ENCODE results near the gene MSRB2.

MSRB2 gene

DNA sequence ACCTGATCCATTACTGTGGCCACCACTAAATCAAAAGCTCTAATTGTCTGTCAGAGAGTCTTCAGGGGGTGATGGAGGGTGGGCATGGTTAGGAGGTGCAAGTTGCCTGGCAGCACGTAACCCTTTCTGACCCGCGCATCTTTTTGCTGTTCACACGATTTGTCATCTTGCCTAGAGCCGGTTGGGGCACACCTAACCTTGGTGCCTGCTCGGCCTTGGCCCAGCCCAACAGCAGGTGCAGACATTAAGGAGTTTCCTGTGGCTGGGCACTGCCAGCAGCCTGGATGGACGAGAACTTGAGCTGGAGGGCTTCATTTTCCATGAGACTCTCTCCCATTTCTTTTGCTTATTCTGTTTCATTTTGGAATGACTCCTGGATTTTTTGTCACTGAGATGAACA, 55.7 kb downstream of the MSRB2 start:
- no peak overlapping the region for H2AFZ ChIP-seq (ENCODE audit: low read length, unreplicated experiment)

DNA sequence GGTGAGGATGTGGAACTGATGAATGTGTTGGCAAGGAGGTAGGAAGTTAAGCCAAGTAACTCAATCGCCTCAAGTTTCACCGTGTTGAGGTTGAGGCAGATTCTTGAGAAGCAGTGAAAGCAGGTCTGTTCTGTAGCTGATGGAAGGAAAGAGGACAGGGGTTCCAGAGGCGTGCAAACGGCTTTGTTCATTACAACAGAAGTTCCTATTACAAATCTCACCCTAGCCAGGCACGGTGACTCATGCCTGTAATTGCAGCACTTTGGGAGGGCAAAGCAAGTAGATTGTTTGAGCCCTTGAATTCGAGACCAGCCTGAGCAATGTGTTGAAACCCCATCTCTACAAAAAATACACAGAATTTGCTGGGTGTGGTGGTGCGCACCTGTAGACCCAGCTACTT, 59.8 kb downstream of the MSRB2 start:
- Histone ChIP-seq H3K36me3 (ENCODE audit: insufficient read depth, low read length) (no peaks in the 10 kb centered on the region), H3K27ac (ENCODE audit: low read depth, low read length) (no peak overlapping the region), H3K79me2 (ENCODE audit: control insufficient read depth, insufficient read depth, low read length, unreplicated experiment) (no peaks in the 10 kb centered on the region), H3K27me3 (ENCODE audit: insufficient read depth, low read length) (peaks cover 43% of the 10 kb centered on the region), H3K4me1 (ENCODE audit: control insufficient read depth, insufficient read depth, low read length, unreplicated experiment) (peaks cover 3% of the 10 kb centered on the region), H2AFZ (ENCODE audit: low read length, unreplicated experiment) (no peak overlapping the region), H3K4me3 (ENCODE audit: low read depth, low read length) (no peak overlapping the region)

More for the DNA sequence above, 55.7 kb downstream of the MSRB2 start:
- Histone ChIP-seq H3K4me3 (ENCODE audit: low read depth, low read length) (no peak overlapping the region), H3K4me1 (ENCODE audit: control insufficient read depth, insufficient read depth, low read length, unreplicated experiment) (no peaks in the 10 kb centered on the region), H3K27me3 (ENCODE audit: insufficient read depth, low read length) (peaks cover 40% of the 10 kb centered on the region), H3K27ac (ENCODE audit: low read depth, low read length) (no peak overlapping the region), H3K36me3 (ENCODE audit: insufficient read depth, low read length) (no peaks in the 10 kb centered on the region), H3K79me2 (ENCODE audit: control insufficient read depth, insufficient read depth, low read length, unreplicated experiment) (no peaks in the 10 kb centered on the region)

DNA sequence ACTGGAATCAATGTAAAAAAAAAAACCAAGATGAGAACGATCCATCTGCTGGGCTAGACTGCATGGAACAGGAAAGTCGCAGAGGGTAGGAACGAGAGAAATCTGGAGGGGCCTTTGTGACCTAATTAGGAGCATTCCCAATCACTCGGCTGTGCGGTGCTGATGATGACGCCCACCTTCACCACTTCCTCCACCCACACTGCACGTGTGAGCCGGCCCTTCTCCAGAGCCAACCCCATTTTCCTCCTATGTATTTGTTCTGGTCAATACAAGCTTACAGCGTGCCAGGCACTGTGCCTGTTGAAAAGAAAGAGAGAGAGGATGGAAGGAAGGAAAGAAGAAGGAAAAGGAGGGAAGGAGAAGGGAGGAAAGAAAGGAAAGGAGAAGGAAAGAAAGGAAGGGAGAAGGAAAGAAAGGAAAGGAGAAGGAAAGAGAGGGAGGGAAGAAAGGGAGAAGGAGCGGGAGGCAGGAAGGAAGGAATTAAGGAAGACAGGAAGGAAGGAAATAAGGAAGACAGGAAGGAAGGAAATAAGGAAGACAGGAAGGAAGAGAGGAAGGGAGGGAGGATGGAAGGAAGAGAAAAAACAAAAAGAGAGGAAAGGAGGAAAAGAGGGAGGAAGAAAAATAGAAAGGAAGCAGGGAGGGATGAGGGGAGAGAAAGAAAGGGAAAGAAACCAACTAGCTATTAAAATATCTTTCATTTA, 61.2 kb downstream of the MSRB2 start:
- no peaks in the 10 kb centered on the region for H3K79me2 ChIP-seq (ENCODE audit: control insufficient read depth, insufficient read depth, low read length, unreplicated experiment)
- no peak overlapping the region for H3K4me3 ChIP-seq (ENCODE audit: low read depth, low read length)
- no peak overlapping the region for H3K27ac ChIP-seq (ENCODE audit: low read depth, low read length)
- H2AFZ ChIP-seq (ENCODE audit: low read length, unreplicated experiment), result no peak overlapping the region
- H3K36me3 ChIP-seq (ENCODE audit: insufficient read depth, low read length), result no peaks in the 10 kb centered on the region
- peaks cover 42% of the 10 kb centered on the region for H3K27me3 ChIP-seq (ENCODE audit: insufficient read depth, low read length)
- peaks cover 3% of the 10 kb centered on the region for H3K4me1 ChIP-seq (ENCODE audit: control insufficient read depth, insufficient read depth, low read length, unreplicated experiment)

DNA sequence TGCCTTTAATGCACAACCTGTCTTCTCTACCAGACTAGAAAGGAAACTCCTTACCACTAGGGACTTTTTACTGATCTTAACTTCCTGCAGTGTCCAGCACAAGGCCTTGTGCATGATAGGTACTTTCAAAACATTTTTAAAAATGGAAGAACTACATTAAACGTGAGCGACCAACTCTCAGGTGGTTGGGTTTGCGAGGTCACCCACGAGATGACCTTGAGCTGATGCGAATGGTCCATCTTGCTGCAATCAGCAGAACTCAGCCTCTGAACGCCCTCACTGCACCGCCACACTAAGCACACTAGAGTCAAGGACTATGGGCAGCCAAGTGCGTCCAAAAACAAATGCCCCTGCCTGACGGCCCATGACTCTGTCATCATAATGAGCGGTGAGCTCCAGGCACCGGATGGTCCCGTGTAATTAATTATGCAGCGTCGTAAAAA, 61.9 kb downstream of the MSRB2 start:
- H3K4me3 ChIP-seq (ENCODE audit: low read depth, low read length), result no peak overlapping the region
- peaks cover 45% of the 10 kb centered on the region for H3K27me3 ChIP-seq (ENCODE audit: insufficient read depth, low read length)
- no peaks in the 10 kb centered on the region for H3K36me3 ChIP-seq (ENCODE audit: insufficient read depth, low read length)
- no peak overlapping the region for H3K27ac ChIP-seq (ENCODE audit: low read depth, low read length)
- no peak overlapping the region for H2AFZ ChIP-seq (ENCODE audit: low read length, unreplicated experiment)
- no peaks in the 10 kb centered on the region for H3K79me2 ChIP-seq (ENCODE audit: control insufficient read depth, insufficient read depth, low read length, unreplicated experiment)
- H3K4me1 ChIP-seq (ENCODE audit: control insufficient read depth, insufficient read depth, low read length, unreplicated experiment), result peaks cover 3% of the 10 kb centered on the region

DNA sequence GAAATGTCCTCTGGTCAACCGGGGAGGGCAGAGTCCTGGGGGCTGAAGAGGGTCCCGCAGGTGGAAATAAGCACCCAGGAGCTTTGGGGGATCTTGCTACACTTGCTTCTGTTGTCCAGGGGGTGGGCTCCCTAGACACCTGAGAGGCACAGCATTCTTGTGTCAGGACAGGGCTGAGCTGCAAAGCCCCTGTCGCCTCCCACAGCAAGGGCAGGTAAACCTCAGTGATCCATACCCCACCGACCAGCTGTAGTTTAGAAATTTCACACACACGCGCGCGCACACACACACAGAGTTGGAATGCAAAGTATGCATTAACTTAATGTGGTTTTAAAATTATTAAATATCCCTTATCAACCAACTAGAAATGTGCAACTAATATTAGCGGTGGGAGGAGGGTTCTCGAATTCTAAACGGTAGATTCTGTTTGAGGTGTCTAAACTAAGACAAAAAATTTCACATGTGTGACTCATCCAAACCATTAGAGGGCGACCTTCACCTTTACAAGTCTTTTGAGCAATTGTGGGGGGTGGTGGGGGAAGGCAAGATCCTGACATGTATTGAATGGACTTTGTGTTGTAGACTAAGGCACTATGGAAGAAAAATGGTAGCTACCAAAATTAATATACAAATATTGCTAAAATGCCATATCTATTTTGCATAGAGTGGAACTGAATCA, 62.5 kb downstream of the MSRB2 start:
- Histone ChIP-seq H3K79me2 (ENCODE audit: control insufficient read depth, insufficient read depth, low read length, unreplicated experiment) (no peaks in the 10 kb centered on the region), H3K27me3 (ENCODE audit: insufficient read depth, low read length) (peaks cover 50% of the 10 kb centered on the region), H3K27ac (ENCODE audit: low read depth, low read length) (no peak overlapping the region), H3K4me1 (ENCODE audit: control insufficient read depth, insufficient read depth, low read length, unreplicated experiment) (peaks cover 3% of the 10 kb centered on the region), H2AFZ (ENCODE audit: low read length, unreplicated experiment) (no peak overlapping the region), H3K4me3 (ENCODE audit: low read depth, low read length) (no peak overlapping the region), H3K36me3 (ENCODE audit: insufficient read depth, low read length) (no peaks in the 10 kb centered on the region)

DNA sequence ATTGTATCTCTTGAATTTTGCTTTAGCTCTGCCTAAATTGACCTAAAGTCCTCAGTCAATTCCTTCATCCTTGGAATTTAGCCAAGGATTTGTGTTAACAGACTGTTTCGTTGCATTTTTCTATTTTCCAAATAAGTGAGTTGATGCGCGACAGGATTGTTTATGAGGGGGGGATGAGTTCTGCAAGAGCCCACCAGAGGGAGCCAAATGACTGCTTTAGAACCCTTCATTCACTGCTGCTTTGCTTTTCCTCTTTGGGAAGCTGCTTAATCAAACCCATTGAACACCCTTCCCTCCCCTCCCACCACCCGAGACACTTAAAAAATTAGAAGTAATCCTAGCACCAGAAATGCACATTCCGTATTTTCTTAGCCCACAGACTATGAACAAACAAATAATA, 63.0 kb downstream of the MSRB2 start:
- Histone ChIP-seq H3K4me3 (ENCODE audit: low read depth, low read length) (no peak overlapping the region), H3K79me2 (ENCODE audit: control insufficient read depth, insufficient read depth, low read length, unreplicated experiment) (no peaks in the 10 kb centered on the region), H2AFZ (ENCODE audit: low read length, unreplicated experiment) (no peak overlapping the region), H3K4me1 (ENCODE audit: control insufficient read depth, insufficient read depth, low read length, unreplicated experiment) (peaks cover 3% of the 10 kb centered on the region), H3K36me3 (ENCODE audit: insufficient read depth, low read length) (no peaks in the 10 kb centered on the region), H3K27me3 (ENCODE audit: insufficient read depth, low read length) (peaks cover 52% of the 10 kb centered on the region), H3K27ac (ENCODE audit: low read depth, low read length) (no peak overlapping the region)

DNA sequence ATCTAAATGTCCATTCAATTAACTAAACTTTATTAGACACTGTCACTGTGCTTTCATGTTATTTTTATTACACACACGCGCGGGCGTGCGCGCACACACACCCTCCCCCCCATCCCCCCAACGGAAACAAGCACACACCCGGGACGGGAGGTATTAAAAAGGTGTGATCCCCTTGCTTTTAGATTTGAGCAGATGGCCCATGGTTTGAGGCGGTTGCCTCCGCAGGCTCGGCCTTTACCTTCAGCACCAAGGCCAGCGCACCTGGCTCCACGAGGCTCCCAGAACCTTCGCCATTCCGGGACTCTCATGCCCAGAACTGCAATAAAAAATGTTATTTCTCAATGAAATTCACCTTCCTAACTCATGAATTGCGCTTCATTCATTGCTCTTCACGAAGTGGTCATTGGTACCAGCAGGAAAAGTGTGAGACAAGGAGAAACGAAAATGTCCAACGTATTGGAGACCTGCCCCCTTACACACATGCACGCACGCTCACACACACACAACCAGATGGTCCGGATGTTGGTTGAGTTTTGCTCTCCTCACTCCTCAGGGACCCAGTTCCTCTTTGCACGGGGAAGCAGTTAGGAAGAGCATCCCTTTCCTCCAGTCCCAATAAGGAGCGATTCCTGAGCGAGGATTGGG, 76.0 kb downstream of the MSRB2 start:
- no peak overlapping the region for H3K27ac ChIP-seq (ENCODE audit: low read depth, low read length)
- no peak overlapping the region for H2AFZ ChIP-seq (ENCODE audit: low read length, unreplicated experiment)
- H3K4me3 ChIP-seq (ENCODE audit: low read depth, low read length), result no peak overlapping the region
- H3K27me3 ChIP-seq (ENCODE audit: insufficient read depth, low read length), result peaks cover 95% of the 10 kb centered on the region
- no peaks in the 10 kb centered on the region for H3K79me2 ChIP-seq (ENCODE audit: control insufficient read depth, insufficient read depth, low read length, unreplicated experiment)
- no peaks in the 10 kb centered on the region for H3K4me1 ChIP-seq (ENCODE audit: control insufficient read depth, insufficient read depth, low read length, unreplicated experiment)
- no peaks in the 10 kb centered on the region for H3K36me3 ChIP-seq (ENCODE audit: insufficient read depth, low read length)

Measured in ACC112 (cell line).